Esophagus squamous epithelium (tissue), 5 donors: Measurements from ENCODE around the gene SMIM5. TPM values are rescaled to one million over a fixed set of nuclear protein-coding genes. Genes with fewer than 3 reads are reported as not detected.

Experiments used
- DNase-seq: peaks from one replicate; lab custom pipeline; 2025; lab: John Stamatoyannopoulos, UW
- H3K27ac ChIP-seq, 4 donors: fragments of 200-600 bp; sonication (generic); one replicate each; pipeline ENCODE4 v1.5.1; 2016 to 2019; ENCODE audit warnings: mild to moderate bottlenecking in 1 of 4
- H3K27me3 ChIP-seq, 4 donors: fragments of 200-600 bp; sonication (generic); 1 replicate in 3 of 4; 2 replicates in 1 of 4; pipeline versions ENCODE4 v1.5.1 to v1.6.0; 2017 to 2021; ENCODE audit warnings: antibody characterized with exemption in 1 of 4
- H3K36me3 ChIP-seq, 3 donors: fragments of 200-600 bp; sonication (generic); one replicate each; pipeline ENCODE4 v1.5.1; 2016 to 2019
- H3K4me1 ChIP-seq, 3 donors: fragments of 200-600 bp; sonication (generic); one replicate each; pipeline ENCODE4 v1.5.1; 2017 to 2019
- H3K4me3 ChIP-seq, 4 donors: fragments of 200-600 bp; sonication (generic); 1 replicate in 3 of 4; 2 replicates in 1 of 4; pipeline ENCODE4 v1.5.1; 2016 to 2019; ENCODE audit warnings: mild to moderate bottlenecking in 2 of 4, moderate library complexity in 1 of 4
- H3K9me3 ChIP-seq, 3 donors: fragments of 200-600 bp; sonication (generic); one replicate each; pipeline ENCODE4 v1.5.1; 2016 to 2019
- CTCF ChIP-seq, 6 experiments: fragments of 450-650 bp in 4 of 6; fragments of 200-600 bp in 2 of 6; sonication (generic) in 2 of 6; IDR thresholded peaks; one replicate each; pipeline ENCODE4 v1.5.1; 2016 to 2019; ENCODE audit warnings: antibody characterized with exemption in 6 of 6, mild to moderate bottlenecking in 4 of 6, moderate library complexity in 4 of 6
- POLR2A ChIP-seq, 4 donors: fragments of 450-650 bp; IDR thresholded peaks; one replicate each; pipeline ENCODE4 v1.6.1; 2017; ENCODE audit warnings: antibody characterized with exemption in 4 of 4, mild to moderate bottlenecking in 4 of 4, moderate library complexity in 3 of 4
- WGBS, 2 donors: methylation state at CpG; one replicate each; pipeline ENCODE4 v1.1.5; 2018; 5-methylcytosine and 5-hydroxymethylcytosine counted together
- intact Hi-C: fragments of 100-400 bp; cut with DNase I; formaldehyde crosslinking; loops from one replicate; pipeline ENCODE4 v1.15.0; 2022
- total RNA-seq, 4 donors: library from RNA; depleted of rRNA; stranded (reverse); fragments of >200 nt; gene quantifications; one replicate each; pipeline ENCODE4 v1.1.0, GENCODE V29; 2016
- donor health status: DM: yes; HTN: yes; CAD: no.

Gene SMIM5
- total RNA-seq, 4 donors from 2014 or later = 7.4 to 16.8 (median 8.6) TPM

GRCh38 chr17:75604034-75604695 is 29.1 kb upstream of the SMIM5 start:
- TF ChIP-seq POLR2A (IDR thresholded peaks at IDR 0.05) (no peak), CTCF (IDR thresholded peaks at IDR 0.05) (no peak)
- Histone ChIP-seq H3K27ac (peak overlapping the region in 2 of 4 donors; percentile 65 to 74), H3K4me1 (peaks cover 6 to 42% (median 10%) of the 10 kb centered on the region in 3 donors), H3K9me3 (no peaks in the 10 kb centered on the region), H3K27me3 (no peaks in the 10 kb centered on the region), H3K4me3 (no peak overlapping the region), H3K36me3 (no peaks in the 10 kb centered on the region)
- WGBS, 2 donors = 51 to 64% methylated on average over 5 to 7 of the region's 12 CpGs
- intact Hi-C loops = no loop called here
- DNase-seq = no peak

DNA sequence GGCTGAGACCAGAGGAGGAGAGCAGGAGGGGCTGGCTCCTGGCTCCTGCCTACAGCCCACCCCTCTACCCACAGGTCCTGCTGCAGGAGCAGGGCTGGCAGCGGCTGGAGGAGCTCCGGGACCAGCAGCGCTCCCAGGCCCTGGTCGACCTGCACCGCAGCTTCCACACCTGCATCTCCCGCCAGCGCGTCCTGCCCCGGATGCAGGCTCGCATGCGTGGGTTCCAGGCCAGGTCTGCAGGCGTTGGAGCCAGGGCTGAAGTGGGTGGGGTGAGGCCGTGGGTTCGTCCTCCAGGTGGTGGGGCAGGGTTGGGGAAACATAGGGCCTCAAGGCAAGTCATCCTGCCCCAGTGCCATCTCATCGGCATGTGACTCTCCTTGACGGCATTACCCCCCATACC is 27.4 kb upstream of the SMIM5 start:
- H3K36me3 ChIP-seq = no peaks in the 10 kb centered on the region
- H3K4me1 ChIP-seq = peaks cover 6 to 47% (median 13%) of the 10 kb centered on the region in 3 donors
- no peak overlapping the region for H3K4me3 ChIP-seq
- no peak for DNase-seq
- intact Hi-C loops = no loop called here
- H3K27me3 ChIP-seq = no peaks in the 10 kb centered on the region
- TF ChIP-seq CTCF (IDR thresholded peaks at IDR 0.05) = no peak
- TF ChIP-seq POLR2A (IDR thresholded peaks at IDR 0.05) = no peak
- WGBS, 2 donors = 57 to 92% methylated on average over 1 to 2 of the region's 16 CpGs
- H3K9me3 ChIP-seq = no peaks in the 10 kb centered on the region
- H3K27ac ChIP-seq = no peak overlapping the region

DNA sequence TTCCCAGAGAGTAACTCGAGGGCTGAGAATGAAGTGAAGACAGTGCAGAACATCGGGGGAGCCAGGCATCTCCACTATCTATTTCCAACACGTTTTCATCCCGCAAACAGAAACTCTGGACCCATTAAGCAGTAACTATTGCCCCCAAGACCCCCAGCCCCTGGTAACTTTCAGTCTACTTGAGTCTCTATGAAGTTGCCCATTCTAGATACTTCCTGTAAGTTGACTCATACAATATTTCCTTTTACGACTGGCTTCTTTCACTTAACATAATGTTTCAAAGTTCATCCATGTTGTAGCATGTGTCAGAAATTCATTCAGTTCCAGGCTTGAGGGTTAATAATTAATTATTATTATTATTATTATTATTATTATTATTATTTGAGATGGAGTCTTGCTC is 26.1 kb upstream of the SMIM5 start:
- peaks cover 3 to 47% (median 18%) of the 10 kb centered on the region in 3 donors for H3K4me1 ChIP-seq
- H3K27me3 ChIP-seq = no peaks in the 10 kb centered on the region
- H3K27ac ChIP-seq = no peak overlapping the region
- no peaks in the 10 kb centered on the region for H3K9me3 ChIP-seq
- no peak for DNase-seq
- no peak overlapping the region for H3K4me3 ChIP-seq
- TF ChIP-seq CTCF (IDR thresholded peaks at IDR 0.05) = no peak
- TF ChIP-seq POLR2A (IDR thresholded peaks at IDR 0.05) = no peak
- intact Hi-C loops = no loop called here
- H3K36me3 ChIP-seq = peaks cover 0 to 6% (median 0%) of the 10 kb centered on the region in 3 donors
- WGBS, 2 donors = 81 to 82% methylated on average over 4 to 5 of the region's 5 CpGs

DNA sequence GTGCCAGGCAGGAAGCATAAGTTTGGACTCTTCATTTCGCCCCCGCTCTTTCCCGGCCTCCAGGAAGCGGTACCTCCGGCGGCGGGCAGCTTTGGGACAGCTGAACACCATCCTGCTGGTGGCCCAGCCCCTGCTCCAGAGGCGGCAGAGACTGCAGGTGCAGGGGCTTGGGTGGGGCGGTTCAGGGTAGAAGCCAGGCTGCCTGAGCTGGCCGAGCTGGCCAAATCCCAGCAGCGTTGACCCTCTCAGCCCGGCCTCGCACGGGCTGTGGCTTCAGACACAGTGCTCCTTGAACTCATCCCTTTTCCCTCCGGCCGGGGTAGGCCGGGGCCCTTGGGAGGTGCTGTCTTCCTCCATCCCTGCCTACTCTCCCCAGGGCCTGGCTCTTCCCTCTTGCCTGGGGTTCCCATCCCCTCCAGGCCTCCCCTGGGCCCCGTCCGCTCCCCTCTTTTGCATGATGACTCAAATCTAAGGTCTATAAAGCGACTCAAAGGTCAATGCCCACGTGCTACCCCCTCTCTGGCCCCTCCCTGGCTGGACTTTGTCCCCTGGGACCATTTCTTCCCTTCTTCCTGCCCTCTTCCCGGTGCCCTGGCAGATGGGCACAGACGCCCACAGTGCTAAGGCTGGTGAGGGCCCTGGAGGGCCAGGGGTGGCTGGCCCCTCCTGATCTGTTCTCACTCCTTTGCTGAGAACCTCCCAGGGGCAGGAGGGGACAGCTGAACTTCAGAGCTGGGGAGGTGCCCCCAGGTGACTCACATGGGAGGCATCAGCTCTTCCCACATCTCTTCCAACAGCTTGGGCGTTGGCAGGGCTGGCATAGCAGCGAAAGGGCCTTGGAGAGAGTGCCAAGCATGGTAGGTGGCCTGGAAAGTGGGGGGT is 22.9 kb upstream of the SMIM5 start:
- WGBS, 2 donors = 79 to 81% methylated on average over 6 to 13 of the region's 25 CpGs
- Histone ChIP-seq H3K4me1 (peaks cover 0 to 31% (median 8%) of the 10 kb centered on the region in 3 donors), H3K27ac (peak overlapping the region in 1 of 4 donors; percentile 45), H3K36me3 (peaks cover 0 to 39% (median 0%) of the 10 kb centered on the region in 3 donors), H3K27me3 (no peaks in the 10 kb centered on the region), H3K4me3 (no peak overlapping the region), H3K9me3 (no peaks in the 10 kb centered on the region)
- no peak for TF ChIP-seq CTCF (IDR thresholded peaks at IDR 0.05)
- no peak for TF ChIP-seq POLR2A (IDR thresholded peaks at IDR 0.05)
- intact Hi-C loops = no loop called here
- DNase-seq = no peak
